A673 (cell line): Measurements from ENCODE around the gene TRIP13. TPM values are rescaled to one million over a fixed set of nuclear protein-coding genes. Genes with fewer than 3 reads are reported as not detected.
A peak's percentile ranks its signal among the peaks of the same experiment; 100 is the strongest.

Source experiments
- BruUV-seq: library from RNA; stranded (reverse); fragments of 400-500 nt; replicated peaks from 2 replicates; lab custom pipeline; 2021; lab: Mats Ljungman, UMichigan
- CTCF ChIA-PET: fragments of 300-600 bp; sonication (Branson Sonifier 250); formaldehyde crosslinking; loops from one replicate; lab custom pipeline; 2022; ENCODE audit warnings: antibody characterized with exemption; lab: Charles Lee
- POLR2A ChIA-PET: fragments of 300-600 bp; sonication (Branson Sonifier 250); formaldehyde crosslinking; loops from one replicate; lab custom pipeline; 2022; ENCODE audit warnings: antibody characterized with exemption; ENCODE audit not compliant: low non-redundant PET; lab: Charles Lee
- DNase-seq: peaks from one replicate; pipeline ENCODE4 v3.0.0-alpha.2; 2015; ENCODE audit warnings: low spot score
- H3K27ac ChIP-seq: fragments of 200-600 bp; sonication (generic); 2 replicates; pipeline ENCODE4 v1.5.1; 2016; ENCODE audit warnings: mixed run types, low read depth, mild to moderate bottlenecking, mixed read lengths, antibody characterized with exemption, low read length; ENCODE audit not compliant: poor library complexity, severe bottlenecking
- H3K27me3 ChIP-seq: fragments of 200-600 bp; sonication (generic); replicated peaks from 2 replicates; pipeline ENCODE4 v1.6.1; 2017; ENCODE audit warnings: mixed run types, low read depth, mild to moderate bottlenecking, mixed read lengths, antibody characterized with exemption, low read length; ENCODE audit not compliant: insufficient read depth, poor library complexity
- H3K36me3 ChIP-seq: fragments of 200-600 bp; sonication (generic); 2 replicates; pipeline ENCODE4 v1.6.1; 2016; ENCODE audit warnings: mixed run types, mild to moderate bottlenecking, mixed read lengths, antibody characterized with exemption, low read length; ENCODE audit not compliant: insufficient read depth, poor library complexity, severe bottlenecking
- H3K4me1 ChIP-seq: fragments of 200-600 bp; sonication (generic); 2 replicates; pipeline ENCODE4 v1.6.1; 2017; ENCODE audit warnings: mixed run types, mild to moderate bottlenecking, mixed read lengths, antibody characterized with exemption, low read length; ENCODE audit not compliant: insufficient read depth, poor library complexity, severe bottlenecking
- H3K4me3 ChIP-seq: fragments of 200-600 bp; sonication (generic); 2 replicates; pipeline ENCODE4 v1.5.1; 2016; ENCODE audit warnings: low read depth, mixed run types, mild to moderate bottlenecking, mixed read lengths, low read length; ENCODE audit not compliant: poor library complexity, severe bottlenecking
- H3K9me3 ChIP-seq: fragments of 200-600 bp; sonication (generic); 2 replicates; pipeline ENCODE4 v1.6.1; 2016; ENCODE audit warnings: mixed run types, low read depth, mild to moderate bottlenecking, mixed read lengths, antibody characterized with exemption, low read length; ENCODE audit not compliant: poor library complexity, severe bottlenecking
- EZH2 ChIP-seq: fragments of 200-600 bp; sonication (generic); IDR thresholded peaks from 2 replicates; pipeline ENCODE4 v1.6.1; 2017; ENCODE audit warnings: borderline replicate concordance, low read depth, mild to moderate bottlenecking, mixed read lengths, antibody characterized with exemption, low read length; ENCODE audit not compliant: poor library complexity, severe bottlenecking
- intact Hi-C: fragments of 100-400 bp; cut with micrococcal nuclease; formaldehyde crosslinking; loops from one replicate; pipeline ENCODE4 v1.10.0; 2022; ENCODE audit not compliant: unreplicated experiment
- total RNA-seq: library from RNA; stranded (reverse); gene quantifications from 2 replicates; pipeline ENCODE4 v1.2.3, GENCODE V29; 2021
- TF ChIP-seq, protein P1 (sequence below): fragments of 300-800, 200-600 bp; sonication (generic); conservative IDR thresholded peaks from 2 replicates; pipeline ENCODE4 v1.5.1; 2017; ENCODE audit warnings: low read depth, mild to moderate bottlenecking, antibody characterized with exemption, low read length, moderate library complexity, mixed read lengths

Gene TRIP13
- total RNA-seq, 1 experiment from 2014 or later = 69.1 TPM

DNA sequence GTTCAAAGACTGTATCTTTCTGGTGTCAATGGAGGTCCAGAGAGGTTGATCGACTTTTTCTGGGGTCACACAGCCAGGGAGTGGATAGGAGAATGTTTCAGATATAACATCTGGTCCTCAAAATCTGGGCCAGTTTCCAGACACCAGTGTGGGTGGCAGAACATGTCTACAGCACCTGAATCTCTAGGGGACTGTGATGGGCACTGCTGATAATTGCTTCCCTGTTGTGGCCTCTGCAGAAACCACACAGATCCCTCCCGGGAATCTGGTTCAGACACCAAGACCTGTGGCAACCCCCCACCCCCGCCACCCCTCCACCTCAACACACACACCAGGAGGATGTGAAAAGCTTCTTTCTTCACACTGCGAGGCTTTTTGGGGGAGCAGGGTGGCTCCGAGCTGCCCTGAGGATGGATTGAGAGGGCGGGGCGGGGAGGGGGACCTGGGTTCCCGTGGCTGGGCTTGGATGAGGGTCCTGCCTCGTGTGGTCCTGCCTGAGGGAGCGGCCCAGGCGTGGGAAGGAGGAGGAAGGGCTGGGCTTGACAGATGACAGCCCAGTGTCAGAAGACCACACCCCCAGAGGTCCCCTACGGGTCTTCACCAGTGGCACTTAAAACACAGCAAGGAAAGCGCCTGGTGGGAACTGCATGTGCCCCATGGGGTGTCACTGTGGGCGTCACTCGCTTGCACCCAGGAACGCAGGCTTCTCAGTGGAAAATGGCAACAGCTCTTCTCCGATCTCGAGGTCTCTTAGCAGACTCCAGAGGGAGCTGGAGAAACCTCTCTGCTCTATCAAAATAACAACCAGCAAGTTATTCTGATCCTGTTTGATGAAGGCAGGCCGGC, 55.2 kb downstream of the TRIP13 start:
- intact Hi-C loops = no loop called here
- Histone ChIP-seq H3K27ac (no peak overlapping the region), H3K9me3 (no peaks in the 10 kb centered on the region), H3K27me3 (peaks cover 4% of the 10 kb centered on the region), H3K36me3 (no peaks in the 10 kb centered on the region), H3K4me3 (no peak overlapping the region), H3K4me1 (peaks cover 21% of the 10 kb centered on the region)
- CTCF ChIA-PET = no interaction called here
- POLR2A ChIA-PET = no interaction called here
- BruUV-seq = no TSS peak
- no peak for TF ChIP-seq EZH2
- TF ChIP-seq, protein P1, sequence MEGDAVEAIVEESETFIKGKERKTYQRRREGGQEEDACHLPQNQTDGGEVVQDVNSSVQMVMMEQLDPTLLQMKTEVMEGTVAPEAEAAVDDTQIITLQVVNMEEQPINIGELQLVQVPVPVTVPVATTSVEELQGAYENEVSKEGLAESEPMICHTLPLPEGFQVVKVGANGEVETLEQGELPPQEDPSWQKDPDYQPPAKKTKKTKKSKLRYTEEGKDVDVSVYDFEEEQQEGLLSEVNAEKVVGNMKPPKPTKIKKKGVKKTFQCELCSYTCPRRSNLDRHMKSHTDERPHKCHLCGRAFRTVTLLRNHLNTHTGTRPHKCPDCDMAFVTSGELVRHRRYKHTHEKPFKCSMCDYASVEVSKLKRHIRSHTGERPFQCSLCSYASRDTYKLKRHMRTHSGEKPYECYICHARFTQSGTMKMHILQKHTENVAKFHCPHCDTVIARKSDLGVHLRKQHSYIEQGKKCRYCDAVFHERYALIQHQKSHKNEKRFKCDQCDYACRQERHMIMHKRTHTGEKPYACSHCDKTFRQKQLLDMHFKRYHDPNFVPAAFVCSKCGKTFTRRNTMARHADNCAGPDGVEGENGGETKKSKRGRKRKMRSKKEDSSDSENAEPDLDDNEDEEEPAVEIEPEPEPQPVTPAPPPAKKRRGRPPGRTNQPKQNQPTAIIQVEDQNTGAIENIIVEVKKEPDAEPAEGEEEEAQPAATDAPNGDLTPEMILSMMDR = 0 out of 2 replicates have a peak, but pooled peaks have one; percentile 16
- no peak for DNase-seq

DNA sequence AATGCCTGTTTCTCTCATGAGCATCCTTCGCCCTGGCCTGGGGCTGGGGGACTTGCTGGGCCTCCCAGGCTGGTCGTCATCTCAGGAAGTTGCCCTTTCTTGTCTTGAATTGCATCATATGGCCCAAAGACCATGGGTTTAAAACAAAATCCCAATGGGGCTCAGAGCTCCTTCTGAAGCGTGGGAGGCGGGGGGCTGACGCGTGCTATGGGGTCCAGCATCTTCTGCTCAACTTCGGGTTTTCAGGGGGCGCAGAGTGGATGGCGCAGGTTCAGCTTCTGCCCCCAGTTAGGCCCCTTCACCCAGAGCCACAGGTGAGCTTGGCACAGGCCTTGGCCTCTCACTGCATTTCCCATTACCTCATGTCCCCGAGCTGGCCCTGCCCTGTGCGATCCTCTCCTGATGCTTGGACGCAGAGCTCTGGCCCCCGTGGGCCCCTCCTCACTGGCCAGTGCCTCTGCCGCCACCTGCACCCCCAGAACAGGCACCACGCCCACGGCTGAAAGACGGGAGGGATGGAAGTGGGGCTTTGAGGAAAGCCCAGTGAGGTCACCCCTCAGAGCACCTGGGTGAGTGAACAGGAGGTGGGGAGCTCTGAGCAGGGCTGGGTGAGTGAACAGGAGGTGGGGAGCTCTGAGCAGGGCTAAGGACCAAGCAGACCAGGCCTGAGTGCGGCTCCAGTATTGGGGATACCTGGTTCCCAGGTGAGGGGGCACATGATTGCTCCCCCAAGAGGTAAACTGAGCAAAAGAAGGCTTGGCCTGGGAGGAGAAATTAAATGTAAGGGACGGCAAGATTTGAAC, 56.0 kb downstream of the TRIP13 start:
- BruUV-seq = no TSS peak
- no peak for DNase-seq
- TF ChIP-seq, protein P1 = no peak
- no peak for TF ChIP-seq EZH2
- peaks cover 18% of the 10 kb centered on the region for H3K4me1 ChIP-seq
- no peak overlapping the region for H3K27ac ChIP-seq
- intact Hi-C loops = no loop called here
- H3K36me3 ChIP-seq = no peaks in the 10 kb centered on the region
- no peaks in the 10 kb centered on the region for H3K9me3 ChIP-seq
- ChIA-PET POLR2A (no interaction called here), CTCF (no interaction called here)
- peaks cover 4% of the 10 kb centered on the region for H3K27me3 ChIP-seq
- H3K4me3 ChIP-seq = no peak overlapping the region

DNA sequence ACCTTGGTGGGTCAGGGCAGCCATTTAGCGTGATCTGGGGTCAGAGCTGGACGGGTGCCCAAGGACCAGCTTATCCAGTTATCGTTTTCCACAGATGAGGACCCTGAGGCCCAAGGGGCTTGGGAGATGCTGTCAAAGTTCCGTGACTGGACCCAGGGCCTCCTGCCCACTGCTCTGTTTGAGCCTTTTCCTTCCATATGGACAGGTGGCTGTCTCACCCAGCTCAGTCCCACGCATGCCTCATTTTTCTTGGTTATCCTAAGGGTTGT, 56.5 kb downstream of the TRIP13 start:
- Histone ChIP-seq H3K4me1 (peaks cover 16% of the 10 kb centered on the region), H3K27me3 (peaks cover 4% of the 10 kb centered on the region), H3K4me3 (no peak overlapping the region), H3K27ac (no peak overlapping the region), H3K9me3 (no peaks in the 10 kb centered on the region), H3K36me3 (no peaks in the 10 kb centered on the region)
- intact Hi-C loops = no loop called here
- no peak for TF ChIP-seq EZH2
- TF ChIP-seq, protein P1 = no peak
- no TSS peak for BruUV-seq
- no peak for DNase-seq
- POLR2A ChIA-PET = no interaction called here
- CTCF ChIA-PET = no interaction called here
